HEK293 (cell line): ENCODE data around the gene TIE1.

Source experiments
- CTCF ChIA-PET: fragments of 350-600 bp; formaldehyde crosslinking; extraction: SDS; loops from one replicate; lab custom pipeline; 2021; ENCODE audit warnings: antibody characterized with exemption; lab: Yijun Ruan, JAX
- POLR2A ChIA-PET: fragments of 300-600 bp; formaldehyde crosslinking; extraction: SDS; loops from one replicate; lab custom pipeline; 2020; ENCODE audit warnings: antibody characterized with exemption, inconsistent platforms; lab: Yijun Ruan, JAX
- H3K27ac ChIP-seq: fragments of 200-500 bp; sonication (Bioruptor generic); 2 replicates; pipeline ENCODE4 v1.5.1; 2014; ENCODE audit warnings: low read depth, low read length, control low read depth, inconsistent platforms; ENCODE audit errors: extremely low read depth
- H3K36me3 ChIP-seq, 2 experiments: fragments of 200-500 bp in 1 of 2; sonication (Bioruptor generic) in 1 of 2; 1 replicate in 1 of 2; 2 replicates in 1 of 2; pipeline ENCODE4 v1.5.1; 2014 to 2017; ENCODE audit warnings: inconsistent platforms in 2 of 2, low read length in 2 of 2; ENCODE audit not compliant: control insufficient read depth in 2 of 2, insufficient read depth in 1 of 2
- H3K4me1 ChIP-seq: fragments of 200-500 bp; sonication (Bioruptor generic); 2 replicates; pipeline ENCODE4 v1.5.1; 2014; ENCODE audit warnings: mild to moderate bottlenecking, low read length, inconsistent platforms; ENCODE audit not compliant: control insufficient read depth, insufficient read depth
- H3K4me3 ChIP-seq: 2 replicates; pipeline ENCODE4 v1.5.1; 2011; ENCODE audit warnings: low read depth, mild to moderate bottlenecking, control low read depth, low read length, moderate library complexity
- H3K9me3 ChIP-seq: fragments of 200-500 bp; sonication (Bioruptor generic); 2 replicates; pipeline ENCODE4 v1.5.1; 2014; ENCODE audit warnings: low read depth, low read length, inconsistent platforms; ENCODE audit not compliant: control insufficient read depth, insufficient read depth
- PRDM10 ChIP-seq: fragments of 450-650 bp; formaldehyde crosslinking; IDR thresholded peaks from 2 replicates; pipeline ENCODE4 v1.5.1; 2016; ENCODE audit warnings: missing biosample characterization, missing genetic modification characterization
- SP3 ChIP-seq: fragments of 450-650 bp; formaldehyde crosslinking; IDR thresholded peaks from 2 replicates; pipeline ENCODE4 v1.5.1; 2016; ENCODE audit warnings: missing biosample characterization, missing genetic modification characterization
- ZBTB1 ChIP-seq: fragments of 450-650 bp; formaldehyde crosslinking; IDR thresholded peaks from 2 replicates; pipeline ENCODE4 v1.5.1; 2016; ENCODE audit warnings: missing biosample characterization, missing genetic modification characterization
- ZNF223 ChIP-seq: fragments of 450-650 bp; formaldehyde crosslinking; IDR thresholded peaks from 2 replicates; pipeline ENCODE4 v1.5.1; 2016; ENCODE audit warnings: missing biosample characterization, missing genetic modification characterization
- ZNF449 ChIP-seq: fragments of 450-650 bp; formaldehyde crosslinking; IDR thresholded peaks from 2 replicates; pipeline ENCODE4 v1.5.1; 2017; ENCODE audit warnings: missing biosample characterization, mild to moderate bottlenecking, missing genetic modification characterization, moderate library complexity
- ZNF501 ChIP-seq: fragments of 450-650 bp; formaldehyde crosslinking; IDR thresholded peaks from 2 replicates; pipeline ENCODE4 v1.5.1; 2016; ENCODE audit warnings: missing biosample characterization, missing genetic modification characterization
- ZNF629 ChIP-seq: fragments of 450-650 bp; formaldehyde crosslinking; IDR thresholded peaks from 2 replicates; pipeline ENCODE4 v1.5.1; 2017; ENCODE audit warnings: missing biosample characterization, missing genetic modification characterization
- ZNF654 ChIP-seq: fragments of 450-650 bp; formaldehyde crosslinking; IDR thresholded peaks from 2 replicates; pipeline ENCODE4 v1.5.1; 2016; ENCODE audit warnings: low read depth, missing biosample characterization, missing genetic modification characterization
- ZNF664 ChIP-seq: fragments of 450-650 bp; formaldehyde crosslinking; IDR thresholded peaks from 2 replicates; pipeline ENCODE4 v1.5.1; 2016; ENCODE audit warnings: missing biosample characterization, missing genetic modification characterization
- TF ChIP-seq, protein P1 (sequence below): fragments of 450-650 bp; formaldehyde crosslinking; IDR thresholded peaks from 2 replicates; pipeline ENCODE4 v1.5.1; 2017; ENCODE audit warnings: missing biosample characterization, missing genetic modification characterization
- TF ChIP-seq, protein P2 (sequence below): fragments of 450-650 bp; formaldehyde crosslinking; IDR thresholded peaks from 2 replicates; pipeline ENCODE4 v1.5.1; 2016; ENCODE audit warnings: missing biosample characterization, missing genetic modification characterization

Gene TIE1

GRCh38 chr1:43349594-43350306, 49.0 kb downstream of the TIE1 start (continued):
- TF ChIP-seq, protein P1, sequence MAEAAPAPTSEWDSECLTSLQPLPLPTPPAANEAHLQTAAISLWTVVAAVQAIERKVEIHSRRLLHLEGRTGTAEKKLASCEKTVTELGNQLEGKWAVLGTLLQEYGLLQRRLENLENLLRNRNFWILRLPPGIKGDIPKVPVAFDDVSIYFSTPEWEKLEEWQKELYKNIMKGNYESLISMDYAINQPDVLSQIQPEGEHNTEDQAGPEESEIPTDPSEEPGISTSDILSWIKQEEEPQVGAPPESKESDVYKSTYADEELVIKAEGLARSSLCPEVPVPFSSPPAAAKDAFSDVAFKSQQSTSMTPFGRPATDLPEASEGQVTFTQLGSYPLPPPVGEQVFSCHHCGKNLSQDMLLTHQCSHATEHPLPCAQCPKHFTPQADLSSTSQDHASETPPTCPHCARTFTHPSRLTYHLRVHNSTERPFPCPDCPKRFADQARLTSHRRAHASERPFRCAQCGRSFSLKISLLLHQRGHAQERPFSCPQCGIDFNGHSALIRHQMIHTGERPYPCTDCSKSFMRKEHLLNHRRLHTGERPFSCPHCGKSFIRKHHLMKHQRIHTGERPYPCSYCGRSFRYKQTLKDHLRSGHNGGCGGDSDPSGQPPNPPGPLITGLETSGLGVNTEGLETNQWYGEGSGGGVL (tag by site-specific recombination) = no peak
- TF ChIP-seq PRDM10 (tag by site-specific recombination) (no peak; the same call in 1 of the 2 replicates), SP3 (tag by site-specific recombination) (no peak), ZBTB1 (tag by site-specific recombination) (no peak), ZNF223 (tag by site-specific recombination) (no peak), ZNF629 (no peak; the same call in 1 of the 2 replicates), ZNF654 (no peak), ZNF501 (0 out of 2 replicates have a peak, but pooled peaks have one; percentile 2), ZNF449 (tag by site-specific recombination) (no peak)
- TF ChIP-seq, all 188 proteins: peak for 14

DNA sequence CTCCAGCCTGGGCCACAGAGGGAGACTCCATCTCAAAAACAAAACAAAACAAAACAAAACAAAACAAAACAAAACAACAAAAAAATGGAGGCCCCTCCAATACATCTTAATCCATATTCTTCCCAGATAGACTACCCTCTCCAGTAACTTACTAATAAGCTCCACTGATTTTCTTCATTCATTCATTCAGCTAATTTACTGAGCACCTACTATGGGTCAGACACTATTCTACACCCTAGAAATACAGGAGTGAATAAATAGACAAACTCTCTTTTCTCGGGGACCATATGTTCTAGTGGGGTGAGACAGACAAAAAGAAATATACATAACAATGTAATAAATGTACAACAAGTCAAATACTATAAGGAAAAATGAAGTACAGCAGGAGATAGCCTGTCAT, 50.2 kb downstream of the TIE1 start:
- H3K27ac ChIP-seq = no peak overlapping the region
- H3K9me3 ChIP-seq = no peaks in the 10 kb centered on the region
- peak; percentile 54; the same call in 1 of the 2 replicates for TF ChIP-seq ZNF664 (tag by site-specific recombination)
- TF ChIP-seq PRDM10 (tag by site-specific recombination) = peak; percentile 50
- TF ChIP-seq, protein P2, sequence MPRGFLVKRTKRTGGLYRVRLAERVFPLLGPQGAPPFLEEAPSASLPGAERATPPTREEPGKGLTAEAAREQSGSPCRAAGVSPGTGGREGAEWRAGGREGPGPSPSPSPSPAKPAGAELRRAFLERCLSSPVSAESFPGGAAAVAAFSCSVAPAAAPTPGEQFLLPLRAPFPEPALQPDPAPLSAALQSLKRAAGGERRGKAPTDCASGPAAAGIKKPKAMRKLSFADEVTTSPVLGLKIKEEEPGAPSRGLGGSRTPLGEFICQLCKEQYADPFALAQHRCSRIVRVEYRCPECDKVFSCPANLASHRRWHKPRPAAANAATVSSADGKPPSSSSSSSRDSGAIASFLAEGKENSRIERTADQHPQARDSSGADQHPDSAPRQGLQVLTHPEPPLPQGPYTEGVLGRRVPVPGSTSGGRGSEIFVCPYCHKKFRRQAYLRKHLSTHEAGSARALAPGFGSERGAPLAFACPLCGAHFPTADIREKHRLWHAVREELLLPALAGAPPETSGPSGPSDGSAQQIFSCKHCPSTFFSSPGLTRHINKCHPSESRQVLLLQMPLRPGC (tag by site-specific recombination) = no peak
- ChIA-PET POLR2A (interaction anchor here (0.8 to 2.3 kb wide), 2 partner anchors 8 to 17 kb away, joined by 3 to 5 read pairs; partner anchors contain the start of genes CDC20 and ELOVL1), CTCF (no interaction called here)
- no peaks in the 10 kb centered on the region for H3K36me3 ChIP-seq
- H3K4me3 ChIP-seq = no peak overlapping the region
- H3K4me1 ChIP-seq = 0 out of 2 replicates have a peak, but pooled peaks cover 3% of the 10 kb centered on the region
